Calu3 (cell line): ENCODE results near the gene SRRM2. TPM values are rescaled to one million over a fixed set of nuclear protein-coding genes. Genes with fewer than 3 reads are reported as not detected.

Experiments used
- BruUV-seq: library from RNA; stranded (reverse); fragments of 400-500 nt; replicated peaks from 2 replicates; lab custom pipeline; 2021; lab: Mats Ljungman, UMichigan
- CTCF ChIA-PET: fragments of 300-600 bp; sonication (Branson Sonifier 250); formaldehyde crosslinking; loops from one replicate; lab custom pipeline; 2022; ENCODE audit warnings: antibody characterized with exemption; lab: Charles Lee
- DNase-seq: peaks from one replicate; pipeline ENCODE4 v3.0.0; 2022
- H3K27ac Mint-ChIP-seq: one replicate; pipeline ENCODE4 v1.8.0; 2022; ENCODE audit warnings: mixed read lengths; ENCODE audit not compliant: unreplicated experiment
- H3K27me3 Mint-ChIP-seq: one replicate; pipeline ENCODE4 v1.8.0; 2022; ENCODE audit warnings: mixed read lengths; ENCODE audit not compliant: unreplicated experiment
- H3K36me3 Mint-ChIP-seq: one replicate; pipeline ENCODE4 v1.8.0; 2022; ENCODE audit warnings: mild to moderate bottlenecking, moderate library complexity, mixed read lengths; ENCODE audit not compliant: insufficient read depth, unreplicated experiment
- H3K4me1 Mint-ChIP-seq: one replicate; pipeline ENCODE4 v1.8.0; 2022; ENCODE audit warnings: mild to moderate bottlenecking, low read depth, mixed read lengths; ENCODE audit not compliant: unreplicated experiment
- H3K4me3 Mint-ChIP-seq: one replicate; pipeline ENCODE4 v1.8.0; 2022; ENCODE audit warnings: mild to moderate bottlenecking, low read depth, moderate library complexity, mixed read lengths; ENCODE audit not compliant: unreplicated experiment
- H3K9me3 Mint-ChIP-seq: one replicate; pipeline ENCODE4 v1.8.0; 2022; ENCODE audit warnings: low read depth, mixed read lengths; ENCODE audit not compliant: unreplicated experiment
- CTCF ChIP-seq: fragments of 200-600 bp; IDR thresholded peaks from one replicate; pipeline ENCODE4 v1.8.0; 2022; ENCODE audit warnings: antibody characterized with exemption; ENCODE audit not compliant: unreplicated experiment
- intact Hi-C: fragments of 100-400 bp; cut with micrococcal nuclease; formaldehyde crosslinking; loops from one replicate; pipeline ENCODE4 v1.10.0; 2022; ENCODE audit not compliant: unreplicated experiment
- total RNA-seq: library from RNA; stranded (reverse); gene quantifications from 2 replicates; pipeline ENCODE4 v1.2.3, GENCODE V29; 2022

The SRRM2 gene
- total RNA-seq, 1 experiment from 2014 or later, result 905 TPM

DNA sequence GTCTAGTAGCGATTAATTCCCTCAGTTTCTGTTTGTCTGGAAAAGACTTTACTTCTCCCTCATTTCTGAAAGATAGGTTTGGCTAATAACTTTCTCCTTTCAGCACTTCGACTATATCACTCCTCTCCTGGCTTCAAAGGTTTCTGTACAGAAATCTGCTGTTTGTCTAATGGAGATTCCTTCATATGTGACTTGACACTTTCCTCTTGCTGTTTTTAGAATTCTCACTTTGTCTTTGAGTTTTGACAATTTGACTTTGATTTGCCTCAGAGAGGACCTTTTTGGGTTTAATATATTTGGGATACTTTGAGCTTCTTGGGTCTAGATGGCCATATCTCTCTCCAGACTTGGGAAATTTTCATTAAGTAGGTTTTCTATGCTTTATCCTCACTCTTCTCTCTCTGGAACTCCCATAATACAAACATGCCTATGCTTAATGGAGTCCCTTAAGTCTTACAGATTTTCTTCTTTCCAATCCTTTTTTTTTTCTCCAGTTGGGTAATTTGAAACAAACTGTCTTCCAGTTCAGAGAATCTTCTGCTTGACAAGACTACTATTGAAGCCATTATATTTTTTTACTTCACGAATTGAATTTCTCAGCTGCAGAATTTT, 56.8 kb downstream of the SRRM2 start:
- Mint-ChIP-seq H3K36me3 (peaks cover 4% of the 10 kb centered on the region), H3K9me3 (peaks cover 5% of the 10 kb centered on the region), H3K4me1 (no peaks in the 10 kb centered on the region), H3K27ac (no peak overlapping the region), H3K4me3 (no peak overlapping the region), H3K27me3 (peaks cover 13% of the 10 kb centered on the region)
- intact Hi-C loops, result no loop called here
- CTCF ChIA-PET, result no interaction called here
- no peak for TF ChIP-seq CTCF
- DNase-seq, result no peak
- no TSS peak for BruUV-seq

DNA sequence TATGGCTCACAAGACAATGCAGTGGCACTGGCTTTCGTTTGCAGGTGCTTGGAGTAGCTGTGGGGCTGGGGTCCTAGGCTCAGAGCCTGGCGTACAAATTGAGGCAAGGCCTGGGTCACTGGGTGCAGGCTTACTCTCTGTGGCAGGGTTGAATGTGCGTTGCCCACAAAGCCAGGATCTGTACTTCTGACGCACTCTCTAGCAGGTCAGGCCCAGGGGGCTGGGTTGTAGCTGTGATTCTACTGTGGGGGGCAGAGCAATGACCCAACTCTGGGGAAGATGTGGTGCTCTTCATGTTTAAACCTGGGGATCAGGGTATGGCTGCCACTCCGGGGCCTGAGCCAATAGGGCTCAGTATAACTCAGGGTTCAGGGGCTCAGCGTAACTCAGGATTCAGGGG, 58.2 kb downstream of the SRRM2 start:
- Mint-ChIP-seq H3K4me3 (no peak overlapping the region), H3K36me3 (no peaks in the 10 kb centered on the region), H3K4me1 (no peaks in the 10 kb centered on the region), H3K9me3 (peaks cover 5% of the 10 kb centered on the region), H3K27me3 (peaks cover 13% of the 10 kb centered on the region), H3K27ac (no peak overlapping the region)
- DNase-seq, result no peak
- no peak for TF ChIP-seq CTCF
- CTCF ChIA-PET, result no interaction called here
- BruUV-seq, result no TSS peak
- intact Hi-C loops, result no loop called here

DNA sequence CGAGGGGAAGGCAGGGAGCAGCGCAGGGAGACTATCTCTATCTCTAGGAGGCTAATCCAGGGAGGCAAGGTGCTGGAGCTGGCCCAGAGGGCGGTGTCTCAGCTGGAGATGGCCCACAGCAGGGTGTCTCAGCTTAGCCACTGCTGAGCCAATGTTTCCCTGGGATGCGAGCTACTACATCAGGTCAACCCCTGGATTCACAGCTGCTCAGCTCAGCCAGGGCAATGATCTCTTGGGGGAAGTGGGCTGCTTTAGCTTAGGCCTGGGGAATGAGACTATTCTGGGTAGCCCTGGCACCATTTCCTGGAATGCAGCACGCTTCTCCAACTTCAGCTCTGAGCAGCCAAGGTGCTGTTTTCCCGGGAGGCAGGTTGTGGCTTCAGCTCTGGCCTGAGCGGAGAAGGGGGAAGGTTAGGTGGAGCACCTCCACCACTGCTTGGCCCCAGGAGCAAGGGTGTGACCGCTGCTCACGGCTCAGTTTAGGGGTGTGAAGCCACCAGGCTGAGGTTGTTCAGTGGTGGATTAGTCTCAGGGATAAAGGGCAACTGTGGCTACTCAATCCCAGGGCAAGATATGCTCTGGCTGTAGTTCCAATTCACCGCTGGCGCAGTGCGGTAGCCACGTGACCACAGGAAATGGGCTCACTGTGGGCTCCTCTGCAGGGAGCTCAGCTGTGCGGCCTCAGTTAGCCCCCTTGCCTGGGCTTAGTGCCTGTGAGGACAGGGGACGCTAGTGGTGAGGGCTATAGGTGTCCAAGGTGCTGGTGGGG, 59.4 kb downstream of the SRRM2 start:
- H3K4me1 Mint-ChIP-seq, result no peaks in the 10 kb centered on the region
- peaks cover 13% of the 10 kb centered on the region for H3K27me3 Mint-ChIP-seq
- BruUV-seq, result no TSS peak
- H3K4me3 Mint-ChIP-seq, result no peak overlapping the region
- no peak overlapping the region for H3K27ac Mint-ChIP-seq
- no peak for TF ChIP-seq CTCF
- DNase-seq, result no peak
- CTCF ChIA-PET, result no interaction called here
- H3K9me3 Mint-ChIP-seq, result peaks cover 5% of the 10 kb centered on the region
- intact Hi-C loops, result no loop called here
- no peaks in the 10 kb centered on the region for H3K36me3 Mint-ChIP-seq

- TF ChIP-seq CTCF, result no peak
- Mint-ChIP-seq H3K4me1 (peaks cover 6% of the 10 kb centered on the region), H3K36me3 (no peaks in the 10 kb centered on the region), H3K9me3 (no peaks in the 10 kb centered on the region), H3K27me3 (peaks cover 13% of the 10 kb centered on the region), H3K4me3 (no peak overlapping the region), H3K27ac (no peak overlapping the region)
- BruUV-seq, result no TSS peak
- no peak for DNase-seq
- CTCF ChIA-PET, result interaction anchor here (0.7 kb wide), 1 partner anchor 312 kb away, joined by 4 read pairs; no protein-coding TSS in a partner anchor
- intact Hi-C loops, result no loop called here
Measured at GRCh38 chr16:2813771-2814221, 61.4 kb downstream of the SRRM2 start.
